ENCODE results near the gene STXBP4. TPM values are rescaled to one million over a fixed set of nuclear protein-coding genes. Genes with fewer than 3 reads are reported as not detected.

The STXBP4 gene
- total and polyA plus RNA-seq, 2 donors (not counting 3 experiments of a cell fraction or from before 2014, with no cell fraction given), result 1.9 to 12.9 TPM

- intact Hi-C loops (cut with micrococcal nuclease) (no loop called here), dilution Hi-C loops (cut with MboI; ENCODE audit: extremely low pct_ligation_motif_present, low sequenced_read_pairs) (no loop called here)
- Histone ChIP-seq H3K79me2 (ENCODE audit: control insufficient read depth, insufficient read depth, low read length) (no peaks in the 10 kb centered on the region), H2AFZ (ENCODE audit: low read depth, low read length) (no peak overlapping the region), H3K27me3 (ENCODE audit: control insufficient read depth in 2 of 2, insufficient read depth in 2 of 2, low read length in 2 of 2) (no peaks in the 10 kb centered on the region), H3K9me1 (replicated peaks; ENCODE audit: control insufficient read depth, extremely low read depth, insufficient read depth, low read length) (no peaks in the 10 kb centered on the region), H3K4me2 (ENCODE audit: insufficient read depth, low read length) (no peak overlapping the region), H3K36me3 (ENCODE audit: control insufficient read depth in 2 of 2, extremely low read depth in 1 of 2, insufficient read depth in 2 of 2, low read length in 2 of 2) (no peaks in the 10 kb centered on the region), H3K9ac (replicated peaks; ENCODE audit: extremely low read depth, insufficient read depth, low read length) (no peak overlapping the region), H3K27ac (ENCODE audit: insufficient read depth, low read depth, low read length) (no peak overlapping the region), H3K9me3 (replicated peaks; ENCODE audit: control insufficient read depth, insufficient read depth, low read length) (no peaks in the 10 kb centered on the region), H3K4me1 (ENCODE audit: control insufficient read depth, extremely low read depth, insufficient read depth, low read length) (peaks cover 6% of the 10 kb centered on the region), H4K20me1 (replicated peaks; ENCODE audit: control insufficient read depth, extremely low read depth, insufficient read depth, low read length) (no peaks in the 10 kb centered on the region), H3K4me3 (replicated peaks in 1 of 3; ENCODE audit: insufficient read depth in 1 of 3, low read depth in 1 of 3, low read length in 3 of 3) (no peak overlapping the region)
- TF ChIP-seq CTCF (IDR thresholded peaks at IDR 0.05; ENCODE audit: extremely low read depth in 1 of 2, insufficient read depth in 1 of 2, low read depth in 1 of 2, low read length in 2 of 2) (no peak), GATA2 (IDR thresholded peaks at IDR 0.05; ENCODE audit: insufficient read depth, insufficient read length, low read depth, low read length) (no peak), POLR2A (IDR thresholded peaks at IDR 0.05; ENCODE audit: low read depth, low read length) (no peak), FOS (IDR thresholded peaks at IDR 0.05; ENCODE audit: borderline replicate concordance, insufficient read depth, low read length) (no peak), EZH2 (IDR thresholded peaks at IDR 0.05; ENCODE audit: borderline replicate concordance, low read depth, low read length, severe bottlenecking) (no peak), MAX (IDR thresholded peaks at IDR 0.05; ENCODE audit: insufficient read depth, insufficient read length) (no peak), POLR2AphosphoS5 (IDR thresholded peaks at IDR 0.05; ENCODE audit: insufficient read depth, low read depth, low read length) (no peak), MYC (IDR thresholded peaks at IDR 0.05; ENCODE audit: low read depth, low read length) (no peak), JUN (IDR thresholded peaks at IDR 0.05; ENCODE audit: borderline replicate concordance, insufficient read depth, insufficient read length, low read depth) (no peak)
- no peak for DNase-seq (ENCODE audit: low read depth, low spot score)
- no TSS peak for BruUV-seq (replicated peaks)
- POLR2A ChIA-PET, result no interaction called here
- CTCF ChIA-PET, result interaction anchor here (0.8 kb wide), 1 partner anchor 9 kb away, joined by 3 read pairs; no protein-coding TSS in a partner anchor
- FAIRE-seq, result no peak
Observed at GRCh38 chr17:55171634-55172328, 203.2 kb downstream of the STXBP4 start.
